GM10266 (cell line): ENCODE measurements around the gene HOXB6.
A peak's percentile ranks its signal among the peaks of the same experiment; 100 is the strongest.

Experiments used
- DNase-seq: peaks from one replicate; pipeline ENCODE4 v3.0.0; 2012; ENCODE audit errors: extremely low spot score
- CTCF ChIP-seq: IDR thresholded peaks from 2 replicates; pipeline ENCODE4 v1.5.1; 2012; ENCODE audit warnings: mild to moderate bottlenecking, low read depth; ENCODE audit not compliant: control insufficient read depth, insufficient read depth; ENCODE audit errors: missing control alignments

Gene HOXB6

GRCh38 chr17:48577946-48578615 is 26.7 kb downstream of the HOXB6 start, which contains the start of gene HOXB4:
TSS of gene HOXB4 (minus strand) at chr17:48578350. CDS start at chr17:48578319, 31 bp downstream.
- DNase-seq: peak; percentile 90
- no peak for TF ChIP-seq CTCF

- DNase-seq: no peak
- TF ChIP-seq CTCF: no peak
Measured at GRCh38 chr17:48577330-48577945, 27.3 kb downstream of the HOXB6 start.

GRCh38 chr17:48576479-48577309 is 28.1 kb downstream of the HOXB6 start:
- no peak for TF ChIP-seq CTCF
- no peak for DNase-seq

GRCh38 chr17:48575673-48576478 is 28.9 kb downstream of the HOXB6 start:
- DNase-seq: no peak
- no peak for TF ChIP-seq CTCF

- DNase-seq: no peak
- TF ChIP-seq CTCF: no peak
Measured at GRCh38 chr17:48575066-48575582, 29.7 kb downstream of the HOXB6 start.

GRCh38 chr17:48574505-48575065 is 30.2 kb downstream of the HOXB6 start:
- TF ChIP-seq CTCF: no peak
- no peak for DNase-seq
